Spinal cord (tissue), 10 donors: ENCODE data around the gene PEX26. TPM values are rescaled to one million over a fixed set of nuclear protein-coding genes. Genes with fewer than 3 reads are reported as not detected.

ENCODE experiments used
- DNase-seq, 6 donors: peaks; one replicate each; pipeline versions ENCODE4 v3.0.0 to v3.0.0-alpha.2; 2013 to 2015; ENCODE audit warnings: low spot score in 6 of 6, low read depth in 4 of 6
- H3K27ac ChIP-seq: one replicate; pipeline ENCODE4 v1.5.1; 2013; ENCODE audit warnings: low read depth, low read length, control low read depth
- H3K27me3 ChIP-seq: one replicate; pipeline ENCODE4 v1.6.1; 2013; ENCODE audit warnings: low read length; ENCODE audit not compliant: control insufficient read depth, insufficient read depth
- H3K36me3 ChIP-seq: one replicate; pipeline ENCODE4 v1.6.1; 2013; ENCODE audit warnings: low read length; ENCODE audit not compliant: control insufficient read depth, insufficient read depth
- H3K4me1 ChIP-seq: one replicate; pipeline ENCODE4 v1.6.1; 2013; ENCODE audit warnings: low read length; ENCODE audit not compliant: control insufficient read depth, insufficient read depth
- H3K4me3 ChIP-seq: one replicate; pipeline ENCODE4 v1.5.1; 2013; ENCODE audit warnings: low read depth, low read length, control low read depth
- H3K9me3 ChIP-seq: one replicate; pipeline ENCODE4 v1.6.1; 2013; ENCODE audit warnings: low read length; ENCODE audit not compliant: control insufficient read depth, insufficient read depth
- WGBS: methylation state at CpG from one replicate; pipeline ENCODE4 v1.1.5; 2013; ENCODE audit warnings: missing lambda C conversion rate; ENCODE audit not compliant: insufficient coverage; 5-methylcytosine and 5-hydroxymethylcytosine counted together
- polyA plus RNA-seq, 2 donors: library from polyadenylated mRNA; unstranded; fragments of 120-200 nt; gene quantifications; one replicate each; pipeline ENCODE4 v1.2.1, GENCODE V29; 2013; ENCODE audit not compliant: insufficient read length in 2 of 2
- small RNA-seq: library from RNA; depleted of rRNA; stranded (forward); fragments of <200 nt; gene quantifications from one replicate; pipeline ENCODE3, GENCODE V24; 2014; ENCODE audit warnings: low replicate concordance
- total RNA-seq, 2 donors: library from RNA; depleted of rRNA in 1 of 2; stranded (reverse); fragments of 120-200 nt in 1 of 2; fragments of >200 nt in 1 of 2; gene quantifications; one replicate each; pipeline versions ENCODE4 v1.2.3 to v1.2.4, GENCODE V29; 2013 to 2014
- donor health status: healthy.

The PEX26 gene
- total and polyA plus RNA-seq, 4 donors = 18.2 to 58.8 (median 31.2) TPM

GRCh38 chr22:18144105-18144504 lies 66.3 kb downstream of the PEX26 start:
- Histone ChIP-seq H3K27me3 (no peaks in the 10 kb centered on the region), H3K27ac (no peak overlapping the region), H3K36me3 (peaks cover 5% of the 10 kb centered on the region), H3K9me3 (no peaks in the 10 kb centered on the region), H3K4me1 (peaks cover under 1% of the 10 kb centered on the region), H3K4me3 (no peak overlapping the region)
- DNase-seq = no peak

DNA sequence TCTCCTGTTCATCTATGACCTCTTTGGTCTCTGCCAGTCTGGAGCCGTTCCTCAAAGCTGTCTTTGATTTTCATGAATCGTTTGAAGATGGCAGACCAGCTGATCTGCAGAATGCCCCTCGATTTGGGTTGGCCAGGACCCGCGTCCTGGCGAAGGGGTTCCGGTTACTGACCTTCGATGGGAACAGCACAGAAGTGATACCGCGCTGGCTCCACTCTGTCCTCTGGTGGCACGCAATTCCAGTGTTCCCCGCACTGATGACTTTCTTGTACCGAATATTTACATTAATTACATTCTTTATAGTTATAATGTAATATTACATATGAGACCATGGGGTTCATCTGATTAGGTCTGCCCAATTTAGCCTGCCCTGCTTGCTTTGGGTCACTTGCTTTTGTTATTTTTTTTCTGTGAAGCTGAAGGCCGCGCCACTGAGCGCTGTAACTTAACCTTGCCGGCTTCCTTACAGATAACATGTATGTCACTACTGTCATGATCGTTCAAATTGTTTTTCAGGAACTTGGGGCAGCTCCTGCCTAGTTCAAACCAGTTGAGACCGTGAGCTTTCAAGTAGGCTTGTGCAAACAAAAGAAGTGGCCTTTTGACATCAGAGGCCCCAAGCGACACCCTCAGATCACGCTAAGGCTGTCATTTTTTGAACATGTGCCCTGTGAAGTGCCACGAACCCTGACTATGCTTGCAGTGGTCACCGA lies 68.0 kb downstream of the PEX26 start:
- WGBS = 91% methylated on average over 17 of the region's 23 CpGs
- Histone ChIP-seq H3K27me3 (no peaks in the 10 kb centered on the region), H3K4me1 (peaks cover 10% of the 10 kb centered on the region)

DNA sequence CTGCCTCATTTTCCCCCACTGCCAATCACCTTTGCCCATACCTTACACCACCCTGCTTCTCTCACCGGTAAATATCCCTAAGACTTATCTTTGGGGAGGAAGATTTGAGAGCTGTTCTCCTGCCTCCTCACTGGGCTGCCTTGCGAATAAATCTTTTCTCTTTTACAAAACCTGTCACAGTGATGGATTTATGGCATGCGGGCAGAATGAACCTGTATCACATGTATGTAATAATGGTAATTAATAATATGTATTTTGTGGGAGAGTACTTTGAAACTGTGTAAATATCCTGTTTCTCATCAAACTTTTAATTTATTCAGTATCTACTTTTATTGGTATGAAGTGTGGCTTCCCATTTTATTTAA lies 68.6 kb downstream of the PEX26 start:
- no peaks in the 10 kb centered on the region for H3K9me3 ChIP-seq
- no CpG with 5 or more reads among the region's 3 CpGs for WGBS
- H3K27me3 ChIP-seq = no peaks in the 10 kb centered on the region
- no peak overlapping the region for H3K27ac ChIP-seq
- no peak for DNase-seq
- H3K36me3 ChIP-seq = peaks cover 3% of the 10 kb centered on the region
- H3K4me3 ChIP-seq = no peak overlapping the region
- peaks cover 10% of the 10 kb centered on the region for H3K4me1 ChIP-seq

More for the DNA sequence above, 68.0 kb downstream of the PEX26 start:
- Histone ChIP-seq H3K27ac (no peak overlapping the region), H3K36me3 (peaks cover 5% of the 10 kb centered on the region), H3K4me3 (no peak overlapping the region), H3K9me3 (no peaks in the 10 kb centered on the region)
- no peak for DNase-seq

DNA sequence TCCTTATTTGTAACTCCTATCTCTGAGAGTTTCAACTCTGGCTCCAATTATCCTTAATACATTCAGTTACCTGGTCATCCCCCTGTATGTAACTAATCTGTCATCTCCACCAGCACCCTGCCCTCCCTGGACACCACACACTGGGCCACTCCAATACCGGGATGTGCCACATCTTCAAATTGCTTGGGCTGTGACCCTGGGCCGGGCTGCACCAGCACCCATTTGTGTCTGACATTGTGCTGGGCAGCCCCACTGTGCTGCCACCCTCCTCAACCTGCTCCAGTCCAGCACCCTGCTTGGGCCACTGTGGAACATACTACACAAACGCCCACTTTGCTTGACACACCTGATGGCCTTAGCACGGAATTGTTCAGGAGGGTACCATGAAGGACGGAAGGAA lies 70.0 kb downstream of the PEX26 start:
- DNase-seq = no peak
- no peak overlapping the region for H3K27ac ChIP-seq
- no peaks in the 10 kb centered on the region for H3K9me3 ChIP-seq
- no peaks in the 10 kb centered on the region for H3K36me3 ChIP-seq
- no peak overlapping the region for H3K4me3 ChIP-seq
- peaks cover 10% of the 10 kb centered on the region for H3K4me1 ChIP-seq
- H3K27me3 ChIP-seq = no peaks in the 10 kb centered on the region
- WGBS = 84% methylated on average over 2 of the region's 5 CpGs

GRCh38 chr22:18148293-18148965 lies 70.6 kb downstream of the PEX26 start:
- H3K36me3 ChIP-seq = no peaks in the 10 kb centered on the region
- peaks cover 10% of the 10 kb centered on the region for H3K4me1 ChIP-seq
- H3K9me3 ChIP-seq = no peaks in the 10 kb centered on the region
- DNase-seq = no peak
- no peak overlapping the region for H3K4me3 ChIP-seq
- H3K27me3 ChIP-seq = no peaks in the 10 kb centered on the region
- 97% methylated on average over 6 of the region's 17 CpGs for WGBS
- H3K27ac ChIP-seq = no peak overlapping the region

DNA sequence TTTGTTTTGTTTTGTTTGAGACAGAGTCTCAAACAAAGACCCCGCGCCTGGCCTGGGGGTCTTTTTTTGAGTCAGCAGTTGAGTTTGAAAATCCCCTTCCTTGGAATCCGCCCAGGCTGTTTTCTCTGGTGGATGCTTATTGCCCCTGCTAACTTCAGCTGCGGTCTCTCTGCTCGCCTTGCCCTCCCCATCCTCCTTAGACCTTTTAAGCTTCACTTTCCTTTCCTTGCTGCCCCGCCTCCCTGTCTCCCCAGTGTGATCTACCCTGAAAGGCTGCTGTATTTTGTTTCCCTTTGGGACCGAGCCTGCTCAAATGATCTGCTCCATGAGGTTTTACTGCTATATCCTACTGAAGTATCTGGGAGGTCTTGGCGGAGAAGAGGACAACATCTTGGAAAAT lies 74.7 kb downstream of the PEX26 start:
- no peak for DNase-seq
- H3K4me3 ChIP-seq = no peak overlapping the region
- WGBS = 97% methylated on average over 6 of the region's 8 CpGs

GRCh38 chr22:18154821-18155390 lies 77.1 kb downstream of the PEX26 start:
- Histone ChIP-seq H3K36me3 (peaks cover 5% of the 10 kb centered on the region), H3K4me1 (peaks cover 15% of the 10 kb centered on the region), H3K9me3 (no peaks in the 10 kb centered on the region), H3K4me3 (no peak overlapping the region), H3K27ac (no peak overlapping the region), H3K27me3 (no peaks in the 10 kb centered on the region)
- 97% methylated on average over 8 of the region's 8 CpGs for WGBS
- DNase-seq = no peak

More for the DNA sequence above, 74.7 kb downstream of the PEX26 start:
- peaks cover 5% of the 10 kb centered on the region for H3K36me3 ChIP-seq
- H3K9me3 ChIP-seq = no peaks in the 10 kb centered on the region
- no peak overlapping the region for H3K27ac ChIP-seq
- peaks cover 19% of the 10 kb centered on the region for H3K4me1 ChIP-seq
- no peaks in the 10 kb centered on the region for H3K27me3 ChIP-seq

Small RNA genes within 50 kb of the gene (small RNA-seq; reads per million reads assigned to genes)
- gene AC016027.5 = not detected

Other genes with a start within 250 kb of the PEX26 start
- 10 to 100 TPM; 59.9 to 62.1 TPM for gene MICAL3, start 53.4 kb upstream of the PEX26 start, total RNA-seq
- 100 to 1,000 TPM in 1 of 2 donors, 10 to 100 TPM in 1; 89.6 to 113 TPM for gene MICAL3, start 53.4 kb upstream of the PEX26 start, polyA plus RNA-seq
- gene TUBA8, start 32.8 kb downstream of the PEX26 start, total RNA-seq = 1 to 10 TPM; 5.5 to 9.7 TPM
- 10 to 100 TPM; 24.7 to 27.1 TPM for gene TUBA8, start 32.8 kb downstream of the PEX26 start, polyA plus RNA-seq
- 1 to 10 TPM; 5.8 to 8.2 TPM for gene USP18, start 72.2 kb downstream of the PEX26 start, total RNA-seq
- 1 to 10 TPM; 6.5 to 7.2 TPM for gene USP18, start 72.2 kb downstream of the PEX26 start, polyA plus RNA-seq